Measurements from ENCODE around the gene SMAP2.
"Not testable (repeated sequence)": the region's sequence is repeated elsewhere in the genome, so short reads cannot be mapped to it uniquely, and the experiment has no call there.

The SMAP2 gene

DNA sequence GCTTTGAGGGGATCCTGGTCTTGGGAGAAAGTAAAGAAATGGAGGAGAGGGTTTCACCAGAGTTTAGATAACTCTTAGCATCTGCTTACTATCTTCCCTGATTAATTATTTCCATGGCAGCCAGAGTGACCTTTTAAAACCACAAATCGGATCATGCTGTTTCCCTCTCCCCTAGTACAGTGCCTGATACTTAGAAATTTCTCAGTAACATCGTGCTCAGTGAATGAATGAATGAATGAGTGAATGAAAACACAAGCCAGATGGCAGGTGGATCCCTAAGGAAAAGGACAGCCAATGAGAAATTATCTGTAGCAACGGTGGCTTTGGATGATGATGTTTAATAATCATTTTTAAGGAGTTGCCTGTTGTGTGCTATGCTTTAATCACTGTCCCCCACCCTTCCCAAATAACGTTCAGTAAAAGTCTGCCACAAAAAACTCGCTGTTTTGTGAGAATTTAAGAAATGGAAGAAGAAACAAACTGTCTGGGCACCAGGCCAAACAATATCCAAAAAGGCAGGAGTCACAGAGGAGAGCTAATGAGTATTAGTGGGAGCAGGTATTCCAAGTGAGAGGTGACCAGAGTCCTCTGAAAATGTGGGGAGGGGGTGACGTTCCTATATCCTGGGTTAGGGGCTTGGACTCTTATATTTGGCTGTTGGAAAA, 737 bp upstream of the SMAP2 start:
- no peak for DNase-seq

GRCh38 chr1:40377512-40377911, 4.0 kb downstream of the SMAP2 start:
- DNase-seq: no peak

- no peak for DNase-seq
Measured at GRCh38 chr1:40379785-40380452, 6.4 kb downstream of the SMAP2 start.

- DNase-seq: no peak
Measured at GRCh38 chr1:40380817-40381216, 7.3 kb downstream of the SMAP2 start.

GRCh38 chr1:40381268-40382107, 8.0 kb downstream of the SMAP2 start:
- no peak for DNase-seq

DNA sequence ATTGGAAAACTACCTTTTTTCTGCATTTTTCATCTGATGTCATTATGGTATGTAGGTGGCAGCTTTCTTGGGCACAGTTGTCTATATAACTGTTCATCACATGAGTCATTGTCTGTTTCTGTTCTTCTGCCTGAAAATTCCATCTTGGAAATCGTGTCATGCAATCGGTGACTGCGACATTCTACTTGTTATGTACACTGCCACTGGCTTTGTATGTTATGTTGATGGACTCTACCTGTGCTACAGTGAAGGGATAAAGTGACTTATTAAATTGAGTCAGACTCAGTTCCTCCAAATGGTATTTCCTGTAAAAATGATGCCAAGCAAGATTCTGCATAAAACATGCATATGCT, 8.6 kb downstream of the SMAP2 start:
- DNase-seq: no peak

GRCh38 chr1:40382601-40383000, 9.1 kb downstream of the SMAP2 start:
- no peak for DNase-seq

GRCh38 chr1:40383095-40383487, 9.6 kb downstream of the SMAP2 start:
- no peak for DNase-seq

- no peak for DNase-seq
Measured at GRCh38 chr1:40383488-40384412, 10.2 kb downstream of the SMAP2 start.

DNA sequence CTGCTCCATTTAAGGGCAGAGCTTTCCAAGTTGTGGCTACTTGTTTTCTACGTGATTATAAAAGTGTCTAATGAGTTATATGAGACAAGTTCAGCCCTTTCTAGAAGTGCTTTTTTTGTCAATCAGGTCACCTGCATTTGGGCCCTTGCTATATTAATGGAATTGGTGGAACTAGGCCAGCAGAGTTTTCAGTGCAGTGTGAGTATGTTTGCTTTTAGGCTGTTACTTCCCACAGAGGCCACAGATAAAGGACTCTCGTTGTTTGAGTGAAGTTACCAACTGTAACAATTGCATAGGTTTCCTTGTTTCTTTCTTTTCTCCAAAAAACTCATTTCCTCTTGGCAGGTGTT, 10.9 kb downstream of the SMAP2 start:
- no peak for DNase-seq

DNA sequence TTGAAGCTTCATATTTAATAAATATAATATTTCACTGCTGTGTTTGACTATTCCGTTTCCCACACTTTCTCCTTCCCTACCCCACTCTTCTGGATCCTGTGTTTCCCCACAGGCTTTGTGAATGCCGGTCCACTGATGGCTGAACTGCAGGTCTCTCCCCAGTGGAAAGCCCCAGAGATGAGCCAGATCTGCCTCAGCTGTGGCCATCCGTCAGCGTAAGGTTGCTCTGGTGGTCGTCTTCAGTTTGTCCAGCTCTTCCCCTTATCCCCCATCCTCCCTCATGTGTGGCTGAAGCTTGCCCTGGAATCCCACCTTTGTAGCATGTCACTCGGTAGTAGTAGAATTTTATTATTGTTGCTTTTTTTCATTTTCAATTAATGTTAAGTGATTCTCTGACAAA, 11.4 kb downstream of the SMAP2 start:
- DNase-seq: no peak

DNA sequence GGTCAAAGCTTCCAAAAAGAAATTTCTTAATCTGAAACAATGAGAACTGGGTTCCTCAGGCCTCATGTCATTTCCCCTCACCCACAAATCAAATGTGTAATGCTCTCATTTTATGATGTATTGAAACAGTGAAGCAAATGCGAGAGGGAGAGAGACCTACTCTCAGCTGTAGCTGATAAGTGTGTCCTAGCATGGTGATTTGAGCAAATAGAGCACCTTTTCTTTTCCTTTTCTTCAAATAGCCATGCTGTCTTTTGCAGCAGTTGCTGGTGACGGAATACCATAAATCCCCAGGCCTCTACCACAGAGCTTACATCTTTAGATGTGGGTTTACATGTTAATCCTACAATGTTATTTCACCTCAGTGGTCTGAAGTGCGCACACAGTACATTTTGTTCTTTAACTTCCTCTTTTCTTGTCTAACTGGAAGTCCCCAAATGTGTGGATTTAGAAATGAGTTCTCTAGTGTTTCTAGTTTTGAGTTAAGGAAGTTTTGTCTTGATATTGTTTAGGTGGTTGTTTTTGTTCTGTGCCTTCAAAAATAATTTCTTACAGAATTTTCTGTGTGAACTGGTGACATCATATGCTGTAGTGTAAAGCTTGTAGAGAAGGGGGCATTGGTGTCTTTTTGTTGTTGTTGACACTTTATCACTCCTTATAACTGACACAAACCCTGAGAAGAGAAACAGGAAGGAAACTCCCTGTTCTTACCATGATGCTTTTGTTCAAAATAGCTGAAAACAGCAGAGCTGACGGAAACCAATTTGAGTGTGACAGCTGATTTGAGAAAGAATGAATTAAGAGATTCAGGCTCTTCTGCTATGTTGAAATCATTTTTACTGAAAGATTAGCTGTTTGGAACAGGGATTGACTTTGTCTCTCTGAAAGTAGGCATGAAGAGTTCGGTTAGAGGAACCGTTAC, 12.2 kb downstream of the SMAP2 start:
- peak; percentile 52 for DNase-seq

- DNase-seq: no peak
Measured at GRCh38 chr1:40386359-40386723, 12.8 kb downstream of the SMAP2 start.

DNA sequence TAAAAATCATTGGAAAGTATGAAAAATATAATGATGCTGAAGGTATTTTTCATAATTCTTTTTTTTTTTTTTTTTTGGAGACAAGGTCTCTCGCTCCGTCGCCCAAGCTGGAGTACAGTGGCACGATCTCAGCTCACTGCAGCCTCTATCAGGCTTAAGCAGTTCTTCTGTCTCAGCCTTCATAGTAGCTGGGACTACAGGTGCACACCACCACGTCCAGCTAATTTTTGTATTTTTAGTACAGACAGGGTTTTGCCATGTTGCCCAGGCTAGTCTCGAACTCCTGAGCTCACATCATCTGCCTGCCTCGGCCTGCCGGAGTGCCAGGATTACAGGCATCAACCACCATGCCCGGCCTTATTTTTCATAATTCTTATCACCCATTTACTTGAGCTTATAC, 13.3 kb downstream of the SMAP2 start:
- DNase-seq: no peak

DNA sequence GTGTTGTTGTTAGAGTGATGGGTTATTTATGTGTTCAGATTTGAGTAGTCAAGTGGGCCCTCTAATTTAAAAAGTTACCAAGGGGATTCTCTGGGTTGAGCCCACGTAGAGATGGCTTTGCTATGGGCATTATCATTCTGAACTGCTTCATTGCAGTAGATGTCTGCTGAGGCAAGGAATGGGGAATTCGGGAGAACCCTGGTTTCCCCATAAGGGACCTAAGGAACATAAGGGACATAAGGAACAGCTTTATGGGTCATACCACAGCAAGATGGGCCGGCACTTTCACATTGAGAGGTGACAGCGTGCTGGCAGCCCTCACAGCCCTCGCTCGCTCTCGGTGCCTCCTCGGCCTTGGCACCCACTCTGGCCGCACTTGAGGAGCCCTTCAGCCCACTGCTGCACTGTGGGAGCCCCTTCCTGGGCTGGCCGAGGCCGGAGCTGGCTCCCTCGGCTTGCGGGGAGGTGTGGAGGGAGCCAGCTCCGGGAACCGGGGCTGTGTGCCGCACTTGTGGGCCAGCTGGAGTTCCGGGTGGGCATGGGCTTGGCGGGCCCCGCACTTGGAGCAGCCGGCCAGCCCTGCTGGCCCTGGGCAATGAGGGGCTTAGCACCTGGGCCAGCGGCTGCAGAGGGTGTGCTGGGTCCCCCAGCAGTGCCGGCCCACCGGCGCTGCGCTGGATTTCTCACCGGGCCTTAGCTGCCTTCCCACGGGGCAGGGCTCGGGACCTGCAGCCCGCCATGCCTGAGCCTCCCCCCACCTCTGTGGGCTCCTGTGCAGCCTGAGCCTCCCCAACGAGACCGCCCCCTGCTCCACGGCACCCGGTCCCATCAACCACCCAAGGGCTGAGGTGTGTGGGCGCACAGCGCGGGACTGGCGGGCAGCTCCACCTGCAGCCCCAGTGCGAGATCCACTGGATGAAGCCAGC, 14.1 kb downstream of the SMAP2 start:
- not testable (repeated sequence) for DNase-seq

DNA sequence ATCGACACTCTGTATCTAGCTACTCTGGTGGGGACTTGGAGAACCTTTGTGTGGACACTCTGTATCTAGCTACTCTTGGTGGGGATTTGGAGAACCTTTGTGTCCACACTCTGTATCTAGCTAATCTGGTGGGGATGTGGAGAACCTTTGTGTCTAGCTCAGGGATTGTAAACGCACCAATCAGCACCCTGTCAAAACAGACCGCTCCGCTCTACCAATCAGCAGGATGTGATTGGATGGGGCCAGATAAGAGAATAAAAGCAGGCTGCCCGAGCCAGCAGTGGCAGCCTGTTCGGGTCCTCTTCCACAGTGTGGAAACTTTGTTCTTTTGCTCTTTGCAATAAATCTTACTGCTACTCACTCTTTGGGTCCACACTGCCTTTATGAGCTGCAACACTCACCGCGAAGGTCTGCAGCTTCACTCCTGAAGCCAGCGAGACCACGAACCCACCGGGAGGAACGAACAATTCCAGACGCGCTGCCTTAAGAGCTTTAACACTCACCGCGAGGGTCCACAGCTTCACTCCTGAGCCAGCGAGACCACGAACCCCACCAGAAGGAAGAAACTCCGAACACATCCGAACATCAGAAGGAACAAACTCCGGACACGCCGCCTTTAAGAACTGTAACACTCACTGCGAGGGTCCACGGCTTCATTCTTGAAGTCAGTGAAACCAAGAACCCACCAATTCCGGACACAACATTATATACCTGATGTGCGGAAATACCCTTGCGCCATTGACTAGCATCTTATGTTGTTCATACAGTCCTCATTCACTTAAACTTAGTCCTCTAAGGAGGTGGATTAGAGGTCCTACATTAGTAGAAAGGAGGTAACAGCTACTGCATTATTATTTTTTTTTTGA, 15.2 kb downstream of the SMAP2 start:
- DNase-seq: not testable (repeated sequence)

DNA sequence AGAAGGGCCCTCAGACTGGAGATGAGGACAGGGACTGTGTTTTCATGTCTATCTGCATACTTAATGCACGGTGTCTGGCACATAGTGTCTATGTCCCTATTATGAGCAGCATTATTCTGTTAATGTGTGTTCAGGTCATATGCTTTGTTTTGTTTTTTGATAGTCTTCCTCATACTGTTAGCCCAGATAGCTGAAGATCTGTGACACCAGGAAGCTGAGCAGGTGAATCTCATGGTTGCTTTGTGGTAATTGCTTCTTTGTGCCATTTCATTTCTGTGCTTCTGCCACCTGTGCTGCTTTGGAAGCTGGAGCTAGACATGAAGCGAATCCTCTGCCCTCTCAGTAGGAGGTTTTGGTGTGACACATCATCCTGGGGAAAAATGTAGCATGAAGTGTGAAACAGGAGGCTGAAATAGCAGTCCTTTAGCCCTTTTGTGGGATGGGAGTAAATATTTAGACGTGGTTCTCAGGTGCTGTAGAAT, 15.8 kb downstream of the SMAP2 start:
- DNase-seq: no peak

GRCh38 chr1:40389871-40390560, 16.5 kb downstream of the SMAP2 start:
- no peak for DNase-seq

DNA sequence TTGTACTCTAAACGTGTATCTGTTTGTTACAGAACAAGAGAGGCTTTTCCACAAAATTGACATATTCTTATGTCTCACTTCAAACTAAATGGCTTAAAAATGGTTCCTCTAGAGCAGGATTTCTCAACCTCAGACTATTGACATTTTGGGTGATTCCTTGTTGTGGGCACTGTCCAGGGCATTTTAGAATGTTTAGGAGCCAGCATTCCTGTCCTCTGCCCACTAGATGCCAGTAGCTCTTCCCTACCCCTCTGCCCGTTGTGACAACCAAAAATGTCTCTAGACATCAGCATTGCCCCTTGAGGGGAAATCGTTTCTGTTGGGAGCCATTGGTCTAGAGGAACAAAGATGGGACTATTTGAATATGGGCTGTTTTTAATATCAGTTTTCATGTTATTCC, 17.3 kb downstream of the SMAP2 start:
- no peak for DNase-seq

Data from activated naive CD4-positive, alpha-beta T cell treated with anti-CD3 and anti-CD28 coated beads, Interleukin-2, amount 50 U/mL, for 16 hours (primary cell).